OCI-LY7 (cell line): ENCODE measurements around the gene PARD3. TPM values are rescaled to one million over a fixed set of nuclear protein-coding genes. Genes with fewer than 3 reads are reported as not detected.

Experiments
- BruUV-seq: library from RNA; stranded (reverse); fragments of 400-500 nt; replicated peaks from 2 replicates; lab custom pipeline; 2021; lab: Mats Ljungman, UMichigan
- CTCF ChIA-PET: fragments of 300-600 bp; sonication (Branson Sonifier 250); formaldehyde crosslinking; loops from one replicate; lab custom pipeline; 2022; ENCODE audit warnings: antibody characterized with exemption; ENCODE audit not compliant: unreplicated experiment; lab: Charles Lee
- POLR2A ChIA-PET: fragments of 300-600 bp; sonication (Branson Sonifier 250); formaldehyde crosslinking; loops from one replicate; lab custom pipeline; 2022; ENCODE audit warnings: antibody characterized with exemption; lab: Charles Lee
- DNase-seq: peaks from one replicate; pipeline ENCODE4 v3.0.0-alpha.2; 2015; ENCODE audit warnings: low spot score
- H2AFZ ChIP-seq: fragments of 200-600 bp; sonication (generic), shearing (Covaris generic); 2 replicates; pipeline ENCODE4 v1.6.1; 2014; ENCODE audit warnings: mild to moderate bottlenecking, antibody characterized with exemption, low read length, moderate library complexity
- H3K27ac ChIP-seq: fragments of 200-600 bp; sonication (generic); 2 replicates; pipeline ENCODE4 v1.5.1; 2014; ENCODE audit warnings: mixed run types, low read depth, mild to moderate bottlenecking, moderate library complexity, low read length, inconsistent platforms; ENCODE audit not compliant: poor library complexity, severe bottlenecking
- H3K36me3 ChIP-seq: fragments of 200-600 bp; sonication (generic); 2 replicates; pipeline ENCODE4 v1.6.1; 2014; ENCODE audit warnings: mild to moderate bottlenecking, antibody characterized with exemption, low read length, moderate library complexity, mixed read lengths; ENCODE audit not compliant: insufficient read depth
- H3K4me1 ChIP-seq: fragments of 200-600 bp; sonication (generic); 2 replicates; pipeline ENCODE4 v1.5.1; 2014; ENCODE audit warnings: mild to moderate bottlenecking, low read length; ENCODE audit not compliant: insufficient read depth, poor library complexity, severe bottlenecking
- H3K4me2 ChIP-seq: fragments of 200-600 bp; sonication (generic); 2 replicates; pipeline ENCODE4 v1.6.1; 2014; ENCODE audit warnings: mild to moderate bottlenecking, low read length
- H3K4me3 ChIP-seq: fragments of 200-600 bp; sonication (generic); 2 replicates; pipeline ENCODE4 v1.5.1; 2014; ENCODE audit warnings: mild to moderate bottlenecking, low read depth, low read length; ENCODE audit not compliant: poor library complexity, severe bottlenecking
- H3K79me2 ChIP-seq: fragments of 200-600 bp; sonication (generic); 2 replicates; pipeline ENCODE4 v1.6.1; 2016; ENCODE audit warnings: low read depth, mild to moderate bottlenecking, low read length, moderate library complexity, mixed read lengths; ENCODE audit not compliant: insufficient read depth
- H3K9me2 ChIP-seq: fragments of 200-600 bp; sonication (generic); 2 replicates; pipeline ENCODE4 v1.6.1; 2016; ENCODE audit warnings: mild to moderate bottlenecking, low read length, mixed read lengths; ENCODE audit not compliant: insufficient read depth
- H3K9me3 ChIP-seq: fragments of 200-600 bp; sonication (generic); 2 replicates; pipeline ENCODE4 v1.6.1; 2014; ENCODE audit warnings: mild to moderate bottlenecking, mixed run types, low read length, mixed read lengths
- H4K20me1 ChIP-seq: fragments of 200-600 bp; sonication (generic); 2 replicates; pipeline ENCODE4 v1.6.1; 2014; ENCODE audit warnings: mild to moderate bottlenecking, antibody characterized with exemption, low read length, moderate library complexity, mixed read lengths; ENCODE audit not compliant: insufficient read depth
- EZH2phosphoT487 ChIP-seq: fragments of 200-600 bp; sonication (generic); IDR thresholded peaks from 2 replicates; pipeline ENCODE4 v1.6.1; 2018; ENCODE audit warnings: low read depth, borderline replicate concordance, mild to moderate bottlenecking, mixed run types, antibody characterized with exemption, low read length, moderate library complexity, mixed read lengths
- intact Hi-C: fragments of 100-400 bp; cut with micrococcal nuclease; formaldehyde crosslinking; loops from one replicate; pipeline ENCODE4 v1.10.0; 2022; ENCODE audit not compliant: unreplicated experiment
- total RNA-seq, 2 experiments: library from RNA; depleted of rRNA in 1 of 2; stranded (reverse); fragments of >200 nt in 1 of 2; shearing (Covaris generic) in 1 of 2; gene quantifications; 2 replicates each; pipeline ENCODE4 v1.2.3, GENCODE V29; 2014 to 2022
- TF ChIP-seq, protein P1 (sequence below): fragments of 200-600 bp; sonication (generic); conservative IDR thresholded peaks from 2 replicates; pipeline ENCODE4 v1.5.1; 2014; ENCODE audit warnings: mild to moderate bottlenecking, antibody characterized with exemption, low read length, moderate library complexity, mixed read lengths

Gene PARD3
- total RNA-seq, 2 experiments from 2014 or later = not detected

DNA sequence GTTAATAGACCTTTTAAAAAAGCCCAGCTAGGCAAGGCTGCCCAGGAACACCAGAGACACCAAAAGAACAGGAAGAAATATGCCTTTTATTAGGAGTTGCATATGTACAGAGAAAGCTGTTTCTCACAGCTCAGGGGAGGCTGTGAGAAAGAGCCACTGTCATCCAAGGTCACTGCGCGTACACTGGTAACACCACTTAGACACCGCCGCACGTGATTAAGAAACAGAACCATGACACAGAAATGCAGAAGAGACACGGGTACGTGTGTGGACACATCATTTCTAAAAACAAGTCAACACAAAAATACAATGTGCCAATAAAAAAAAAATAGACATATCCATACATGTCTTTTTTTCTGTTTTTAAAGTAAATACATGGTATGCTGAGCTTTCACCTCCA is 705.6 kb downstream of the PARD3 start:
- no TSS peak for BruUV-seq
- H3K4me2 ChIP-seq = no peak overlapping the region
- no peak overlapping the region for H3K4me3 ChIP-seq
- no peak overlapping the region for H2AFZ ChIP-seq
- no peaks in the 10 kb centered on the region for H4K20me1 ChIP-seq
- H3K9me3 ChIP-seq = no peaks in the 10 kb centered on the region
- H3K9me2 ChIP-seq = no peaks in the 10 kb centered on the region
- no peak for DNase-seq
- H3K4me1 ChIP-seq = no peaks in the 10 kb centered on the region
- no peak overlapping the region for H3K27ac ChIP-seq
- H3K36me3 ChIP-seq = no peaks in the 10 kb centered on the region
- no peaks in the 10 kb centered on the region for H3K79me2 ChIP-seq
- intact Hi-C loops = no loop called here
- POLR2A ChIA-PET = no interaction called here
- TF ChIP-seq, protein P1, sequence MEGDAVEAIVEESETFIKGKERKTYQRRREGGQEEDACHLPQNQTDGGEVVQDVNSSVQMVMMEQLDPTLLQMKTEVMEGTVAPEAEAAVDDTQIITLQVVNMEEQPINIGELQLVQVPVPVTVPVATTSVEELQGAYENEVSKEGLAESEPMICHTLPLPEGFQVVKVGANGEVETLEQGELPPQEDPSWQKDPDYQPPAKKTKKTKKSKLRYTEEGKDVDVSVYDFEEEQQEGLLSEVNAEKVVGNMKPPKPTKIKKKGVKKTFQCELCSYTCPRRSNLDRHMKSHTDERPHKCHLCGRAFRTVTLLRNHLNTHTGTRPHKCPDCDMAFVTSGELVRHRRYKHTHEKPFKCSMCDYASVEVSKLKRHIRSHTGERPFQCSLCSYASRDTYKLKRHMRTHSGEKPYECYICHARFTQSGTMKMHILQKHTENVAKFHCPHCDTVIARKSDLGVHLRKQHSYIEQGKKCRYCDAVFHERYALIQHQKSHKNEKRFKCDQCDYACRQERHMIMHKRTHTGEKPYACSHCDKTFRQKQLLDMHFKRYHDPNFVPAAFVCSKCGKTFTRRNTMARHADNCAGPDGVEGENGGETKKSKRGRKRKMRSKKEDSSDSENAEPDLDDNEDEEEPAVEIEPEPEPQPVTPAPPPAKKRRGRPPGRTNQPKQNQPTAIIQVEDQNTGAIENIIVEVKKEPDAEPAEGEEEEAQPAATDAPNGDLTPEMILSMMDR = no peak
- no peak for TF ChIP-seq EZH2phosphoT487
- CTCF ChIA-PET = no interaction called here

DNA sequence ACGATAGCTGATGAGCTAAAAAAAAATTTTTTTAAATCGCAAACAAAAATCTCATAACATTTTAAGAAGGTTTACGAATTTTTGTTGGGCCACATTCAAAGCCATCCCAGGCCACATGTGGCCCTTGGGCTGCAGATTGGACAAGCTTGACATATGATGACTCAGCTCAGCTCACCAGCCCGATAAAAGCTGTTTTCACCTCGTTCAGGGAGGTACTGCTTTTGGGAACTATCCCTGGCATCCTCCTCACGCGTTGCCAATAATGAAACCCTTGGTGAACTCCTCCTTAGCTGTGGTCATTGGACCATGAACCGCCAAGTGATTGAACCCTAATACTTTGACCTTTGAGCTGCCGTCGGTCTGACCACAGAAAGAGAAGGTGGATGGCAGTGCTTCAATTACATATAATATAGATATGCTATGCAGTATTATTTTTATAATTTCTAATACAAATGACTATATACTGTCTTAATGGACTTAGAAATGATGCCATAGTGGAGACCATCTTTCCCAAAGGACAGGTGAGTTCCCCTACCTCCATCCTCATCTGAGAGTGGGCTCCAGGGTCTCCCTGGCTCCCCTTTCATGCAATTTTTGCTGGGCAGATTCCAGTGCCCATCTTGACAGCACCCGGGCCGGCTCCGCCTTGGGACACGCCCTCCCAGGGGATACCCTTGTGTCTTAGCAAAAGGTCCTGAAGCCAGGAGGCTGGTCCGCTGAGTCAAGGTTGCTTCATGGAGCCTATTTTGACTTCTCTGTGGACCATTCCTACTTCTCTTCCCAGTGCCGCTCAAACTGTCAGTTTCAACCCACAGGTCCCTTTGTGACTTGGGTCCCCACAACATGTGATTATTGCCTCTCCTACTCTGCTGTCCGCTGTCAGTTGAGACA is 707.2 kb downstream of the PARD3 start:
- Histone ChIP-seq H3K4me3 (no peak overlapping the region), H3K27ac (no peak overlapping the region), H3K4me2 (no peak overlapping the region), H3K9me2 (no peaks in the 10 kb centered on the region), H2AFZ (no peak overlapping the region), H3K4me1 (no peaks in the 10 kb centered on the region), H3K79me2 (no peaks in the 10 kb centered on the region), H3K36me3 (no peaks in the 10 kb centered on the region), H4K20me1 (no peaks in the 10 kb centered on the region), H3K9me3 (no peaks in the 10 kb centered on the region)
- ChIA-PET POLR2A (interaction anchor here (0.6 kb wide), 1 partner anchor 9 kb away, joined by 3 read pairs; no protein-coding TSS in a partner anchor), CTCF (no interaction called here)
- intact Hi-C loops = no loop called here
- BruUV-seq = no TSS peak
- TF ChIP-seq EZH2phosphoT487 = no peak
- TF ChIP-seq, protein P1 = no peak
- no peak for DNase-seq

DNA sequence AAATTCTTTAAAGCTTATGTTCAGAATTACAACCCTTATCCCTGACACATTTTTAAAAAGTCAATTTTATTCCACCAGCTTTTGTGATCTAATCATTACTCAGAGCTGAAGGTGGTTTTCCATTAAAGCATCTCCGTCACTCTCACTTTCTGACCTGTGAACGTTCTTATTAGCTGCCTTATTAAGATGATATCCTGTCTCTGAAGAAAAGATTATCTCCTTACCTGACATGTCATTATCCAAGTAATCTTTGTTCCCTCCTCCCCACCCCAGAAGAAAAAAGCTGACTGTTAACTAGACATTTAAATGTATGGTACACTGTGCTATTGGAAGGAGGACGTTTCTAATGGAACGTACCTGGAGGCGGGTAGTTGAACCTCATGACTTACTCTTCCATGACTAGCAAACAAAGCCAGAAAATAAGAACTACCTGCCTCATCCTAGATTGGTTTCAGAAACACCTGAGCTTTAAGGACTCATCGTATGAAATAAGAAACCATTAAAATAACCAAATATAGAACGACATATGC is 708.7 kb downstream of the PARD3 start:
- Histone ChIP-seq H3K9me3 (no peaks in the 10 kb centered on the region), H3K4me2 (no peak overlapping the region), H3K27ac (no peak overlapping the region), H3K36me3 (no peaks in the 10 kb centered on the region), H3K4me3 (no peak overlapping the region), H4K20me1 (no peaks in the 10 kb centered on the region), H2AFZ (no peak overlapping the region), H3K79me2 (no peaks in the 10 kb centered on the region), H3K4me1 (no peaks in the 10 kb centered on the region), H3K9me2 (no peaks in the 10 kb centered on the region)
- intact Hi-C loops = no loop called here
- TF ChIP-seq, protein P1 = no peak
- no peak for TF ChIP-seq EZH2phosphoT487
- BruUV-seq = no TSS peak
- CTCF ChIA-PET = no interaction called here
- DNase-seq = no peak
- POLR2A ChIA-PET = interaction anchor here (0.5 kb wide), 1 partner anchor 14 kb away, joined by 3 read pairs; no protein-coding TSS in a partner anchor
